Epithelial cell of proximal tubule (primary cell): ENCODE data around the gene CD151. TPM values are rescaled to one million over a fixed set of nuclear protein-coding genes. Genes with fewer than 3 reads are reported as not detected.

Source experiments
- DNase-seq: peaks from one replicate; pipeline ENCODE4 v3.0.0-alpha.2; 2011; ENCODE audit warnings: low read depth
- H3K4me3 ChIP-seq: 2 replicates; pipeline ENCODE4 v1.5.1; 2011; ENCODE audit warnings: low read depth, mild to moderate bottlenecking, low read length
- CTCF ChIP-seq: conservative IDR thresholded peaks from 2 replicates; pipeline ENCODE4 v1.5.1; 2012; ENCODE audit warnings: low read depth, mild to moderate bottlenecking, low read length
- total RNA-seq: library from RNA; depleted of rRNA; stranded (reverse); fragments of >200 nt; gene quantifications from 2 replicates; pipeline ENCODE4 v1.2.3, GENCODE V29; 2015

The CD151 gene
- total RNA-seq, 1 donor from 2014 or later, result 538 TPM

- peak overlapping the region; percentile 59 for H3K4me3 ChIP-seq
- no peak for TF ChIP-seq CTCF
- no peak for DNase-seq
Observed at GRCh38 chr11:831118-831864, 1.5 kb upstream of the CD151 start.

- no peak for TF ChIP-seq CTCF
- no peak for DNase-seq
- peak overlapping the region; percentile 59 for H3K4me3 ChIP-seq
Observed at GRCh38 chr11:831961-832528, 707 bp upstream of the CD151 start.

- DNase-seq, result no peak
- TF ChIP-seq CTCF, result no peak
Observed at GRCh38 chr11:833114-833791, 501 bp downstream of the CD151 start.

GRCh38 chr11:833849-834311 lies 1.1 kb downstream of the CD151 start:
- DNase-seq, result no peak
- no peak for TF ChIP-seq CTCF
- peak overlapping the region; percentile 72 for H3K4me3 ChIP-seq

More at GRCh38 chr11:833114-833791, 501 bp downstream of the CD151 start:
- peak overlapping the region; percentile 72 for H3K4me3 ChIP-seq

GRCh38 chr11:834371-835316 lies 1.9 kb downstream of the CD151 start:
- DNase-seq, result no peak
- TF ChIP-seq CTCF, result no peak
- peak overlapping the region; percentile 72 for H3K4me3 ChIP-seq

GRCh38 chr11:836274-836673 lies 3.5 kb downstream of the CD151 start:
- H3K4me3 ChIP-seq, result no peak overlapping the region
- TF ChIP-seq CTCF, result no peak
- no peak for DNase-seq
